GM08714 (cell line): Measurements from ENCODE around the gene ERF.

Source experiments
- H3K4me3 ChIP-seq: fragments of 200-500 bp; sonication (Bioruptor generic); 2 replicates; pipeline ENCODE4 v1.5.1; 2014; ENCODE audit warnings: mild to moderate bottlenecking, low read length, inconsistent platforms
- ZNF274 ChIP-seq: IDR thresholded peaks from 2 replicates; pipeline ENCODE4 v1.6.1; 2012; ENCODE audit warnings: mild to moderate bottlenecking, low read depth, low read length

The ERF gene

GRCh38 chr19:42234364-42234763 is 20.6 kb downstream of the ERF start:
- no peak overlapping the region for H3K4me3 ChIP-seq
- TF ChIP-seq ZNF274, result no peak

- no peak for TF ChIP-seq ZNF274
- no peak overlapping the region for H3K4me3 ChIP-seq
These were observed 21.1 kb downstream of the ERF start for GRCh38 chr19:42233678-42234292.

GRCh38 chr19:42233106-42233505 is 21.8 kb downstream of the ERF start:
- TF ChIP-seq ZNF274, result no peak

GRCh38 chr19:42232435-42232834 is 22.5 kb downstream of the ERF start:
- no peak for TF ChIP-seq ZNF274
- H3K4me3 ChIP-seq, result no peak overlapping the region

More at GRCh38 chr19:42233106-42233505, 21.8 kb downstream of the ERF start:
- no peak overlapping the region for H3K4me3 ChIP-seq

- no peak overlapping the region for H3K4me3 ChIP-seq
- TF ChIP-seq ZNF274, result no peak
These were observed 24.4 kb downstream of the ERF start for GRCh38 chr19:42230571-42230970.

- H3K4me3 ChIP-seq, result no peak overlapping the region
- no peak for TF ChIP-seq ZNF274
These were observed 25.0 kb downstream of the ERF start for GRCh38 chr19:42229855-42230351.

GRCh38 chr19:42229301-42229854 is 25.6 kb downstream of the ERF start:
- H3K4me3 ChIP-seq, result no peak overlapping the region
- TF ChIP-seq ZNF274, result no peak

GRCh38 chr19:42228641-42229040 is 26.3 kb downstream of the ERF start:
- no peak for TF ChIP-seq ZNF274

GRCh38 chr19:42226886-42227285 is 28.0 kb downstream of the ERF start:
- TF ChIP-seq ZNF274, result no peak
- H3K4me3 ChIP-seq, result no peak overlapping the region

More at GRCh38 chr19:42228641-42229040, 26.3 kb downstream of the ERF start:
- H3K4me3 ChIP-seq, result no peak overlapping the region

GRCh38 chr19:42225718-42226292 is 29.1 kb downstream of the ERF start:
- TF ChIP-seq ZNF274, result no peak
- no peak overlapping the region for H3K4me3 ChIP-seq

GRCh38 chr19:42224940-42225717 is 29.8 kb downstream of the ERF start:
- TF ChIP-seq ZNF274, result no peak
- H3K4me3 ChIP-seq, result no peak overlapping the region

GRCh38 chr19:42220751-42221097 is 34.2 kb downstream of the ERF start:
- TF ChIP-seq ZNF274, result no peak
- H3K4me3 ChIP-seq, result peak overlapping the region; percentile 96

GRCh38 chr19:42219812-42220750 is 34.8 kb downstream of the ERF start, which contains the start of gene ZNF526:
Gene ZNF526, plus strand, starts transcription at chr19:42220312. Its CDS starts 4,092 bp downstream, at chr19:42224404.
- no peak for TF ChIP-seq ZNF274

More at GRCh38 chr19:42219812-42220750, 34.8 kb downstream of the ERF start, which contains the start of gene ZNF526:
- H3K4me3 ChIP-seq, result peak within 1 kb of the TSS; percentile 96
